Loucy (cell line): ENCODE data around the gene ANAPC2.

Experiments
- H2AFZ ChIP-seq: fragments of 200-600 bp; sonication (generic); 2 replicates; pipeline ENCODE4 v1.6.0; 2016; ENCODE audit warnings: antibody characterized with exemption, mild to moderate bottlenecking, low read length, moderate library complexity
- H3F3A ChIP-seq: fragments of 200-600 bp; 2 replicates; pipeline ENCODE4 v1.6.0; 2016; ENCODE audit warnings: antibody characterized with exemption, low read depth, mild to moderate bottlenecking
- H3K27me3 ChIP-seq: fragments of 200-600 bp; sonication (generic); 2 replicates; pipeline ENCODE4 v1.6.1; 2014; ENCODE audit warnings: low read length, mild to moderate bottlenecking; ENCODE audit not compliant: insufficient read depth, poor library complexity, severe bottlenecking
- H3K36me3 ChIP-seq: fragments of 200-600 bp; sonication (generic); 2 replicates; pipeline ENCODE4 v1.6.1; 2016; ENCODE audit warnings: low read length; ENCODE audit not compliant: insufficient read depth
- H3K4me1 ChIP-seq: fragments of 200-600 bp; sonication (generic); 2 replicates; pipeline ENCODE4 v1.5.1; 2014; ENCODE audit warnings: low read length, mild to moderate bottlenecking; ENCODE audit not compliant: insufficient read depth, poor library complexity, severe bottlenecking
- H3K4me2 ChIP-seq: fragments of 200-600 bp; sonication (generic); 2 replicates; pipeline ENCODE4 v1.6.0; 2014; ENCODE audit warnings: antibody characterized with exemption, low read length, low read depth, mild to moderate bottlenecking; ENCODE audit not compliant: poor library complexity, severe bottlenecking
- H3K4me3 ChIP-seq: fragments of 200-600 bp; sonication (generic); 2 replicates; pipeline ENCODE4 v1.5.1; 2014; ENCODE audit warnings: low read length, mild to moderate bottlenecking, mixed read lengths; ENCODE audit not compliant: poor library complexity, severe bottlenecking
- H3K79me2 ChIP-seq: fragments of 200-600 bp; sonication (generic); 2 replicates; pipeline ENCODE4 v1.6.1; 2014; ENCODE audit warnings: low read length; ENCODE audit not compliant: insufficient read depth
- H3K9ac ChIP-seq: fragments of 200-600 bp; sonication (generic); 2 replicates; pipeline ENCODE4 v1.6.0; 2014; ENCODE audit warnings: mild to moderate bottlenecking, low read depth, low read length, moderate library complexity; ENCODE audit not compliant: poor library complexity, severe bottlenecking
- H3K9me2 ChIP-seq: fragments of 200-600 bp; sonication (generic); replicated peaks from 2 replicates; pipeline ENCODE4 v1.6.1; 2016; ENCODE audit warnings: low read depth, low read length, mixed read lengths
- H3K9me3 ChIP-seq: fragments of 200-600 bp; sonication (generic); 2 replicates; pipeline ENCODE4 v1.6.1; 2014; ENCODE audit warnings: mild to moderate bottlenecking, antibody characterized with exemption, low read length, low read depth; ENCODE audit not compliant: insufficient read depth
- H4K20me1 ChIP-seq: fragments of 200-600 bp; sonication (generic); 2 replicates; pipeline ENCODE4 v1.6.0; 2014; ENCODE audit warnings: antibody characterized with exemption, low read length, mild to moderate bottlenecking; ENCODE audit not compliant: insufficient read depth, poor library complexity, severe bottlenecking
- CTCF ChIP-seq: fragments of 200-600 bp; sonication (generic); conservative IDR thresholded peaks from 2 replicates; pipeline ENCODE4 v1.5.1; 2014; ENCODE audit warnings: mild to moderate bottlenecking, antibody characterized with exemption, low read length
- EZH2phosphoT487 ChIP-seq: fragments of 200-600 bp; IDR thresholded peaks from 2 replicates; pipeline ENCODE4 v1.6.1; 2018; ENCODE audit warnings: antibody characterized with exemption, mild to moderate bottlenecking, moderate library complexity, borderline replicate concordance

ANAPC2 gene

GRCh38 chr9:137212520-137212919, 24.2 kb upstream of the ANAPC2 start:
- H4K20me1 ChIP-seq = no peaks in the 10 kb centered on the region
- H3K9me2 ChIP-seq = no peaks in the 10 kb centered on the region
- H3K27me3 ChIP-seq = no peaks in the 10 kb centered on the region
- no peaks in the 10 kb centered on the region for H3F3A ChIP-seq
- H3K4me2 ChIP-seq = no peak overlapping the region
- no peak overlapping the region for H3K4me3 ChIP-seq
- no peaks in the 10 kb centered on the region for H3K9me3 ChIP-seq
- no peak overlapping the region for H2AFZ ChIP-seq
- peaks cover 1% of the 10 kb centered on the region for H3K4me1 ChIP-seq
- TF ChIP-seq CTCF = no peak; the same call in 1 of the 2 replicates
- no peak for TF ChIP-seq EZH2phosphoT487
- H3K9ac ChIP-seq = no peak overlapping the region
- H3K36me3 ChIP-seq = no peaks in the 10 kb centered on the region
- peaks cover 5% of the 10 kb centered on the region; the same call in 1 of the 2 replicates for H3K79me2 ChIP-seq

GRCh38 chr9:137211532-137211931, 23.2 kb upstream of the ANAPC2 start:
- no peak overlapping the region for H3K4me3 ChIP-seq
- H3K4me1 ChIP-seq = peaks cover 11% of the 10 kb centered on the region
- H3K9me3 ChIP-seq = no peaks in the 10 kb centered on the region
- H3K27me3 ChIP-seq = no peaks in the 10 kb centered on the region
- H3K9me2 ChIP-seq = no peaks in the 10 kb centered on the region
- H3K36me3 ChIP-seq = no peaks in the 10 kb centered on the region
- peaks cover 5% of the 10 kb centered on the region for H4K20me1 ChIP-seq
- no peaks in the 10 kb centered on the region for H3F3A ChIP-seq
- peaks cover 15% of the 10 kb centered on the region for H3K79me2 ChIP-seq
- TF ChIP-seq CTCF = no peak
- H3K9ac ChIP-seq = no peak overlapping the region
- H2AFZ ChIP-seq = no peak overlapping the region
- H3K4me2 ChIP-seq = no peak overlapping the region

- Histone ChIP-seq H3K27me3 (no peaks in the 10 kb centered on the region), H3F3A (no peaks in the 10 kb centered on the region), H3K4me3 (peak overlapping the region; percentile 99), H3K9ac (peak overlapping the region; percentile 98), H4K20me1 (peaks cover 23% of the 10 kb centered on the region), H3K4me1 (peaks cover 30% of the 10 kb centered on the region), H3K9me3 (no peaks in the 10 kb centered on the region), H2AFZ (no peak overlapping the region), H3K79me2 (peaks cover 54% of the 10 kb centered on the region), H3K9me2 (no peaks in the 10 kb centered on the region), H3K4me2 (peak overlapping the region; percentile 92), H3K36me3 (no peaks in the 10 kb centered on the region)
- TF ChIP-seq EZH2phosphoT487 (no peak), CTCF (no peak)
Observed at GRCh38 chr9:137206602-137207001, 18.2 kb upstream of the ANAPC2 start.
